Epithelial cell of esophagus (primary cell): Measurements from ENCODE around the gene ERFL.
A peak's percentile ranks its signal among the peaks of the same experiment; 100 is the strongest.

Source experiments
- DNase-seq: peaks from one replicate; pipeline ENCODE4 v3.0.0; 2010; ENCODE audit warnings: low read depth
- H3K4me3 ChIP-seq: 2 replicates; pipeline ENCODE4 v1.5.1; 2011; ENCODE audit warnings: mild to moderate bottlenecking, low read length, control low read depth
- TF ChIP-seq, protein P1 (sequence below): IDR thresholded peaks from 2 replicates; pipeline ENCODE4 v1.5.1; 2011; ENCODE audit warnings: low read depth, mild to moderate bottlenecking, low read length, control low read depth, inconsistent platforms; ENCODE audit not compliant: insufficient read depth; ENCODE audit errors: missing control alignments

The ERFL gene

DNA sequence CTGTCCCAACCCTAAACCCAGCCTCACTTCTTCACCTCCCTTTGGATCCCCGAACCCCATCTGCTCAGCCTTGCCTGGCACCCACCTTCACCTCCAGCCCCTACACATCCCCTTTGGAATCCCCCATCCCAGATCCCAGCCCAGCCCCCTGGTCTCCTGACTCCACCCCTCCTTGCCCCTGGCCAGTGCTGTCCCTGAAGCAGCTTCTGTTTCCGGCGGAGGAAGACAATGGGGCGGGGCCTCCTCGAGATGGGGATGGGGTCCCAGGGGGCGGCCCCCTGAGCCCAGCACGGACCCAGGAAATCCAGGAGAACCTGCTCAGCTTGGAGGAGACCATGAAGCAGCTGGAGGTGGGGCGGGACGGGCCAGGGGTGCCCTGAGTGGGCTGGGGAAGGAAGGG, 22.0 kb downstream of the ERFL start:
- no peak overlapping the region for H3K4me3 ChIP-seq
- no peak for DNase-seq
- TF ChIP-seq, protein P1, sequence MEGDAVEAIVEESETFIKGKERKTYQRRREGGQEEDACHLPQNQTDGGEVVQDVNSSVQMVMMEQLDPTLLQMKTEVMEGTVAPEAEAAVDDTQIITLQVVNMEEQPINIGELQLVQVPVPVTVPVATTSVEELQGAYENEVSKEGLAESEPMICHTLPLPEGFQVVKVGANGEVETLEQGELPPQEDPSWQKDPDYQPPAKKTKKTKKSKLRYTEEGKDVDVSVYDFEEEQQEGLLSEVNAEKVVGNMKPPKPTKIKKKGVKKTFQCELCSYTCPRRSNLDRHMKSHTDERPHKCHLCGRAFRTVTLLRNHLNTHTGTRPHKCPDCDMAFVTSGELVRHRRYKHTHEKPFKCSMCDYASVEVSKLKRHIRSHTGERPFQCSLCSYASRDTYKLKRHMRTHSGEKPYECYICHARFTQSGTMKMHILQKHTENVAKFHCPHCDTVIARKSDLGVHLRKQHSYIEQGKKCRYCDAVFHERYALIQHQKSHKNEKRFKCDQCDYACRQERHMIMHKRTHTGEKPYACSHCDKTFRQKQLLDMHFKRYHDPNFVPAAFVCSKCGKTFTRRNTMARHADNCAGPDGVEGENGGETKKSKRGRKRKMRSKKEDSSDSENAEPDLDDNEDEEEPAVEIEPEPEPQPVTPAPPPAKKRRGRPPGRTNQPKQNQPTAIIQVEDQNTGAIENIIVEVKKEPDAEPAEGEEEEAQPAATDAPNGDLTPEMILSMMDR: no peak

DNA sequence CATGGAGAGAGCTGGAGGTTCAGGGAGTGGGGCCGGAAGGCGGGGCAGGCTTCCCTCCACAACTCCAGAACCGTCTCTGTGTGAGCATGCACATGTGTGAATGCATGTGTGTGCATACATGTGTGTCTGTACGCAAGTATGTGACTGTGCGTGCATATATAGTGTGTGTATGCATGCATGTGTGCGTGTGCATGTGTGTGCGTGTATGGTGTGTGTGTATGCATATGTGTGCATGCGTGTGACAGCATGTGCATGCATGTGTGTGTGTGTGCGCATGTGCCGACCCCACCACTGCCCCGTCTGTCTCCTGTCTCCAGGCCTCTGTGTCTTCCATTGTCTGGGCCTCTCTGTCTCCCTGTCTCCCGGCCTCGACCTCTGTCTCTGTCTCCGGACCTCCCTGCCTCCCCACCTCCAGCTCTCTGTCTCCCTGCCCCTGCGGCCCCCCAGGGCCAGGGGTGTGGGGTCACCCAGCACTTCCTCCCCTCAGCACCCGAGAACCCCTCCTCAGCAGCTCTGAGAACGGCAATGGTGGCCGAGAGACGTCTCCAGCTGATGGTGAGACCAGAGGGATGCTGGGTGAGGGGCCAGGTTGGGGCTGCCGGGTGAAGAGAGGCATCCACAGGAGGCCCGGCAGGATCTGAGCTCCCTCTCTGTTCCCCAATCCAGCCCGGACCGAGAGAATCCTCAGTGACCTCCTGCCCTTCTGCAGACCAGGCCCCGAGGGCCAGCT, 22.8 kb downstream of the ERFL start:
- TF ChIP-seq, protein P1: no peak
- no peak for DNase-seq
- H3K4me3 ChIP-seq: no peak overlapping the region

DNA sequence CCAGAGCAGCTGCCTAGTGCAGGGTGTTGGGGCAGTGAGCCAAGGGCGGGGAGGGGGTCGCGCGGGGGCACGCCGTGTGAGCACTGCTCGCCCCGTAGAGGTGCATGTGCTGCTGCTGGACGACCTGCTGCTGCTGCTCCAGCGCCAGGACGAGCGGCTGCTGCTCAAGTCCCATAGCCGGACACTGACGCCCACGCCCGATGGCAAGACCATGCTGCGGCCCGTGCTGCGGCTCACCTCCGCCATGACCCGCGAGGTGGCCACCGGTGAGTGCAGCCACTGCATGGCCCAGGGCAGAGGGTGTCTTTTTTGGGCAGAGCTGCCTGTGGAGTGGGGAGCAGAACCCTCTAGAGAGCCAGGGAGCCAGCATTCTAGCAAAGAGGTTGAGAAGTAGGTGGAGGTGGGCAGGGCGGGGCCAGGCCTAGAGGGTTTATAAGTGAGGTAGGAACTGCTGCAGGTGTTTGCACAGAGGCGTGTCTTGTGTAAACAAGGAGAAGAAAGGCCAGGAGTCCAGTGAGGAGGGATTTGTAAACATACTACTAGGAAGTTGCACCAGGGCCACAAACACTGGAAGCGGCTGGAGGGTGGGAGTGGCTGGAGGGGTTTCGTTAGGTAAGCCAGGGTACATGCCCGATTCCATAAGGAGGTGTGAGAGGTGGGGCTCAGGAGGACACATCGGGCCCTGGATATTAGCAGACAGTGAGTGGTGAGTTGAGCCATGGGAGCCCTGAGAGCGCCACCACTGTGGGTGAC, 24.0 kb downstream of the ERFL start:
- TF ChIP-seq, protein P1: no peak
- H3K4me3 ChIP-seq: no peak overlapping the region
- peak; percentile 48 for DNase-seq

DNA sequence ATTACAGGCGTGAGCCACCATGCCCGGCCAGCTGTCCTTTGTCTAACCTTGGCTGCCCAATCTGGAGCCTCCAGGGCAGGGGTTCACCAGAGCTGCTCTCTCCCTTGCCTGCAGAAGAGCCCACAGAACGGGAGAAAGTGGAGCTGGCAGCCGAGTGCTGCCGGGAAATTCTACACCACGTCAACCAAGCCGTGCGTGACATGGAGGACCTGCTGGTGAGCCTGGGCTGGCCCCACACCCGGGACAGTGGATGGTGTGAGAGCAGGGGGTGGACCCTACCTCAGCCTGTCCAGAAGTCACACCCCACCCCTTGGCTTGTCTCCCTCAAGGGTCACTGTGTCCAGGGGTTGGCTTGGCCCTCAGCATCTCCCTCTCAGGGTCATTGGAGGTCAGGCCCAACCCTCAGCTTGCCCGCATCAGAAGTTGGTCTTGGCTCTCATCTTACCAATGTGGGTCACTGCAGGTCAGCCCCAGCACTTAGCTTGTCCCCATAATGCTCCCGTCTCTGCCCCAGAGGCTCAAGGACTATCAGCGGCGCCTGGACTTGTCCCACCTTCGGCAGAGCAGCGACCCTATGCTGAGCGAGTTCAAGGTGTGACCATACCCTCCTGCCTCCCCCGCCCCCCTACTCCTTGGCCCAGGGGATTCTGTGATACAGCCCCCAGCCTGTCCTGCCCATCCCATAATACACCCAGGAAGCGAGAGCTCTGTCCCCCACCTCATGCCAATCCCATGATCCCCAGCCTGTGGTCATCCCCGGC, 24.9 kb downstream of the ERFL start:
- H3K4me3 ChIP-seq: no peak overlapping the region
- TF ChIP-seq, protein P1: no peak
- DNase-seq: no peak

DNA sequence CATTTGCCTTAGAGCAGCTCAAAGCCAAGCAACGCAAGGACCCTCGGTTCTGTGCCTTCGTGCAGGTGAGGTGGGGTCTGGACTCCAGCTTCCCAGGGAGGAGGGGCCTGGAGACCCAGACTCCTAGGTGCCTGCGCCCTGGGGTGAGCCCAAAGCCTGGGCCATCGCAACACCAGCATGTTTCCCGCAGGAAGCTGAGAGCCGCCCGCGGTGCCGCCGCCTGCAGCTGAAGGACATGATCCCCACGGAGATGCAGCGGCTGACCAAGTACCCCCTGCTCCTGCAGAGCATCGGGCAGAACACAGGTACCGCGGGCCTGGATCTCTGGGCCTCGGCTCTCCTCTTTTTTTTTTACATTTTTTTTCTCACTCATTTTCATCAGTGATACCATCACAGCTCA, 25.7 kb downstream of the ERFL start:
- TF ChIP-seq, protein P1: no peak
- no peak for DNase-seq
- H3K4me3 ChIP-seq: no peak overlapping the region

DNA sequence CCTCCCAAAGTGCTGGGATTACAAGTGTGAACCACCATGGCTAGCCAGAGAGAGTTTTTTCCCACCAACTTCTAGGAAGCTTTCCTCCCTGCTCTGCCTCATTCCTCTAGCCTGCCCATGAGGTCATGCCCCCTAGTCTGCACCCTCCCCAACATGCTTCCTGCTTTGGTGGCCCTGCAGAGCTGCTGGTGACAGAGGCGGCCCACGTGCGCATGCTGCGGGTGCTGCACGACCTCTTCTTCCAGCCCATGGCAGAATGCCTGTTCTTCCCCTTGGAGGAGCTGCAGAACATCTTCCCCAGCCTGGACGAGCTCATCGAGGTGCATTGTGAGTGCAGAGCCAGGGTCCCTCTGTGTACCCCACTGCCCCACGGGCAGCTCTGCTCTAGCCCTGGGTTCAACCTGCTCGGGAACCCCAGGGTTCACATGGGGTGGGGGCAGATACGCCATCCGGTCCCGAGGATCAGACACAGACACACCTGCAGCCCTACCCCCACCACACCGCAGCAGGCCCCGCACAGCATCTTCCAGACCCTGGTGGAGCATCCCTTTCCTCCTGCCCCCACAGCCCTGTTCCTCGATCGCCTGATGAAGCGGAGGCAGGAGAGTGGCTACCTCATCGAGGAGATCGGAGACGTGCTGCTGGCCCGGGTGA, 26.4 kb downstream of the ERFL start:
- DNase-seq: no peak
- TF ChIP-seq, protein P1: no peak
- no peak overlapping the region for H3K4me3 ChIP-seq
